ENCODE measurements around the gene MYL10. TPM values are rescaled to one million over a fixed set of nuclear protein-coding genes. Genes with fewer than 3 reads are reported as not detected.

Gene MYL10
- total RNA-seq, 1 experiment from 2014 or later, result not detected

- Histone ChIP-seq H3K4me2 (ENCODE audit: low read length) (no peak overlapping the region), H4K20me1 (ENCODE audit: insufficient read depth) (no peaks in the 10 kb centered on the region)
- CTCF ChIA-PET, result no interaction called here
Observed at GRCh38 chr7:101625031-101625791, 3.9 kb downstream of the MYL10 start.

More at GRCh38 chr7:101625031-101625791, 3.9 kb downstream of the MYL10 start:
- Histone ChIP-seq H3K36me3 (ENCODE audit: control insufficient read depth in 1 of 2, insufficient read depth in 2 of 2, low read length in 2 of 2) (no peaks in the 10 kb centered on the region), H3K79me2 (ENCODE audit: insufficient read depth, low read length) (no peaks in the 10 kb centered on the region), H3K9me2 (ENCODE audit: insufficient read depth) (no peaks in the 10 kb centered on the region), H3K9me3 (ENCODE audit: control insufficient read depth in 1 of 2, insufficient read depth in 1 of 2, low read depth in 1 of 2, low read length in 2 of 2) (no peaks in the 10 kb centered on the region), H3K27ac (ENCODE audit: low read depth, low read length) (no peak overlapping the region), H2AFZ (ENCODE audit: low read depth, low read length, poor library complexity, severe bottlenecking) (no peak overlapping the region), H3K27me3 (ENCODE audit: insufficient read depth, low read length) (no peaks in the 10 kb centered on the region), H3K4me1 (ENCODE audit: control insufficient read depth in 1 of 2, insufficient read depth in 2 of 2, low read length in 2 of 2) (no peaks in the 10 kb centered on the region), H3K9ac (ENCODE audit: low read length) (no peak overlapping the region), H3K4me3 (replicated peaks in 1 of 2; ENCODE audit: low read depth in 1 of 2, low read length in 2 of 2) (no peak overlapping the region)
- ATAC-seq (no peak), DNase-seq (ENCODE audit: low read depth, low spot score) (no peak)
- RAD21 ChIA-PET (ENCODE audit: low non-redundant PET in 1 of 2, low total read pairs in 2 of 2, uncharacterized antibody in 2 of 2, unreplicated experiment in 2 of 2), result no interaction called here
- BruUV-seq (replicated peaks), result no TSS peak
- POLR2A ChIA-PET, result no interaction called here
- TF ChIP-seq EZH2phosphoT487 (IDR thresholded peaks at IDR 0.05; ENCODE audit: borderline replicate concordance) (no peak), REST (IDR thresholded peaks at IDR 0.05; ENCODE audit: low read depth) (no peak), CTCF (IDR thresholded peaks at IDR 0.05 in 2 of 3, conservative IDR thresholded peaks at IDR 0.05 in 1 of 3; ENCODE audit: borderline replicate concordance in 1 of 3, insufficient read depth in 1 of 3, low read depth in 2 of 3, low read length in 2 of 3) (no peak)
- intact Hi-C loops (cut with micrococcal nuclease), result no loop called here
